Thyroid gland (tissue), 4 donors: Measurements from ENCODE around the gene NPHS1.

Source experiments
- CTCF ChIP-seq, 6 experiments: fragments of 200-600 bp in 3 of 6; fragments of 450-650 bp in 3 of 6; sonication (generic) in 3 of 6; IDR thresholded peaks; one replicate each; pipeline ENCODE4 v1.5.1; 2016 to 2019; ENCODE audit warnings: antibody characterized with exemption in 6 of 6, mild to moderate bottlenecking in 2 of 6, inconsistent platforms in 1 of 6, moderate library complexity in 1 of 6
- POLR2A ChIP-seq, 2 donors: fragments of 450-650 bp; IDR thresholded peaks; one replicate each; pipeline ENCODE4 v1.6.1; 2017; ENCODE audit warnings: antibody characterized with exemption in 2 of 2, mild to moderate bottlenecking in 2 of 2, moderate library complexity in 1 of 2

GRCh38 chr19:35841961-35842595 lies 10.2 kb downstream of the NPHS1 start:
- no peak for TF ChIP-seq POLR2A (IDR thresholded peaks at IDR 0.05)
- TF ChIP-seq CTCF (IDR thresholded peaks at IDR 0.05) = no peak
